GM12892 (cell line): ENCODE results near the gene ASB14.

Source experiments
- POLR2A ChIP-seq: IDR thresholded peaks from 2 replicates; pipeline ENCODE4 v1.6.1; 2011; ENCODE audit warnings: low read depth, low read length, control low read depth
- POLR2AphosphoS5 ChIP-seq: IDR thresholded peaks from 2 replicates; pipeline ENCODE4 v1.6.1; 2011; ENCODE audit warnings: low read depth, low read length, control low read depth
- TAF1 ChIP-seq: IDR thresholded peaks from 2 replicates; pipeline ENCODE4 v1.6.1; 2011; ENCODE audit warnings: low read depth, mild to moderate bottlenecking, control low read depth, low read length, borderline replicate concordance

DNA sequence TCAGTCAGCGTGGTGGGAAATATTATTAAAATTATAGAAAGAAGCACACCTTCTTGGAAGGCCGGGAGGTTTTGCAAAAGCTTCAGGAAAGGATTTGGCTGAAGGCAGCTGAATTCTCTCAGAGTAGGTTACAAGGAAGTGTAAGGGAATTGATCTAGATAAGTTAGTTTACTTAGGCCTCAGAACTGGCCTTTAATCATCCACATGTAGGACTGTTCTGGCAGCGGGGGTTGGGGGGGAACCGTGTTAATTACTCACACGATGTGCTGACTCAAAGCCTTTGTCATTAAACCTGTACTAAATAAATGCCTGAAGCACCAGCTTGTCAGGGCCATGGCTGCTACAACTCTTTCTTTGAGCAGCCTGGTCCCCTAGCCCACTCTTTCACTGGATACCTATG is 12.8 kb downstream of the ASB14 start:
- no peak for TF ChIP-seq POLR2AphosphoS5
- TF ChIP-seq POLR2A, result no peak
- TF ChIP-seq TAF1, result no peak
